ENCODE results near the gene CKS2. TPM values are rescaled to one million over a fixed set of nuclear protein-coding genes. Genes with fewer than 3 reads are reported as not detected.

Gene CKS2
- total RNA-seq, 1 donor from 2014 or later = 69.9 TPM

GRCh38 chr9:89363921-89364665, 53.1 kb downstream of the CKS2 start:
- no peaks in the 10 kb centered on the region for H3K27me3 ChIP-seq (ENCODE audit: insufficient read depth, low read length)
- no peak overlapping the region for H3K4me2 ChIP-seq (ENCODE audit: low read length)
- no peak for DNase-seq (ENCODE audit: low read depth)
- TF ChIP-seq EZH2 (IDR thresholded peaks at IDR 0.05; ENCODE audit: insufficient read depth, low read length) = no peak
- no peak for TF ChIP-seq CTCF (IDR thresholded peaks at IDR 0.05; ENCODE audit: insufficient read depth, low read depth, low read length)
- H3K4me3 Mint-ChIP-seq (ENCODE audit: unreplicated experiment) = no peak overlapping the region
- no peak overlapping the region for H2AFZ ChIP-seq (ENCODE audit: low read depth, low read length)
- H3K4me1 ChIP-seq (ENCODE audit: insufficient read depth, low read length) = no peaks in the 10 kb centered on the region
- H4K20me1 ChIP-seq (ENCODE audit: insufficient read depth, low read length) = peaks cover under 1% of the 10 kb centered on the region
- no peaks in the 10 kb centered on the region for H3K9me3 ChIP-seq (ENCODE audit: insufficient read depth, low read depth, low read length)
- H3K79me2 ChIP-seq (ENCODE audit: insufficient read depth, low read length) = no peaks in the 10 kb centered on the region
- peaks cover 3% of the 10 kb centered on the region for H3K4me1 Mint-ChIP-seq (ENCODE audit: low read depth, unreplicated experiment)
- no peak overlapping the region for H3K27ac Mint-ChIP-seq (ENCODE audit: unreplicated experiment)
- H3K9ac ChIP-seq (ENCODE audit: low read length) = no peak overlapping the region
- FAIRE-seq = no peak
- no peaks in the 10 kb centered on the region for H3K9me3 Mint-ChIP-seq (ENCODE audit: unreplicated experiment)
- H3K27ac ChIP-seq (ENCODE audit: low read depth, low read length) = no peak overlapping the region
- peaks cover 22% of the 10 kb centered on the region for H3K36me3 ChIP-seq (ENCODE audit: insufficient read depth, low read length)
- no peaks in the 10 kb centered on the region for H3K27me3 Mint-ChIP-seq (ENCODE audit: low read depth, unreplicated experiment)
- H3K36me3 Mint-ChIP-seq (ENCODE audit: low read depth, unreplicated experiment) = peaks cover 11% of the 10 kb centered on the region
- no peak overlapping the region for H3K4me3 ChIP-seq (ENCODE audit: insufficient read depth, low read depth, low read length)

- H3K36me3 Mint-ChIP-seq (ENCODE audit: low read depth, unreplicated experiment) = peaks cover 11% of the 10 kb centered on the region
Measured at GRCh38 chr9:89364666-89365531, 53.9 kb downstream of the CKS2 start.

More at GRCh38 chr9:89364666-89365531, 53.9 kb downstream of the CKS2 start:
- Histone ChIP-seq H3K9me3 (ENCODE audit: insufficient read depth, low read depth, low read length) (no peaks in the 10 kb centered on the region), H3K4me2 (ENCODE audit: low read length) (no peak overlapping the region), H3K27me3 (ENCODE audit: insufficient read depth, low read length) (no peaks in the 10 kb centered on the region), H4K20me1 (ENCODE audit: insufficient read depth, low read length) (peaks cover 1% of the 10 kb centered on the region), H3K36me3 (ENCODE audit: insufficient read depth, low read length) (peaks cover 17% of the 10 kb centered on the region), H2AFZ (ENCODE audit: low read depth, low read length) (no peak overlapping the region), H3K4me1 (ENCODE audit: insufficient read depth, low read length) (no peaks in the 10 kb centered on the region), H3K79me2 (ENCODE audit: insufficient read depth, low read length) (no peaks in the 10 kb centered on the region), H3K27ac (ENCODE audit: low read depth, low read length) (no peak overlapping the region), H3K9ac (ENCODE audit: low read length) (no peak overlapping the region), H3K4me3 (ENCODE audit: insufficient read depth, low read depth, low read length) (no peak overlapping the region)
- Mint-ChIP-seq H3K4me3 (ENCODE audit: unreplicated experiment) (no peak overlapping the region), H3K9me3 (ENCODE audit: unreplicated experiment) (no peaks in the 10 kb centered on the region), H3K27me3 (ENCODE audit: low read depth, unreplicated experiment) (no peaks in the 10 kb centered on the region), H3K4me1 (ENCODE audit: low read depth, unreplicated experiment) (peaks cover 2% of the 10 kb centered on the region), H3K27ac (ENCODE audit: unreplicated experiment) (no peak overlapping the region)
- no peak for DNase-seq (ENCODE audit: low read depth)
- no peak for FAIRE-seq
- no peak for TF ChIP-seq EZH2 (IDR thresholded peaks at IDR 0.05; ENCODE audit: insufficient read depth, low read length)
- no peak for TF ChIP-seq CTCF (IDR thresholded peaks at IDR 0.05; ENCODE audit: insufficient read depth, low read depth, low read length)
